Transverse colon (tissue), 4 donors: ENCODE data around the gene ECM1.

Experiments
- CTCF ChIP-seq, 5 experiments: fragments of 200-600 bp in 3 of 5; fragments of 450-650 bp in 2 of 5; sonication (generic) in 3 of 5; IDR thresholded peaks; 1 replicate in 2 of 5; 2 replicates in 3 of 5; pipeline ENCODE4 v1.5.1; 2016 to 2017; ENCODE audit warnings: antibody characterized with exemption in 5 of 5, inconsistent platforms in 3 of 5, mild to moderate bottlenecking in 2 of 5, moderate library complexity in 1 of 5
- POLR2A ChIP-seq: fragments of 450-650 bp; IDR thresholded peaks from one replicate; pipeline ENCODE4 v1.6.1; 2016; ENCODE audit warnings: antibody characterized with exemption, mild to moderate bottlenecking, moderate library complexity
- POLR2AphosphoS5 ChIP-seq, 3 donors: sonication (generic); formaldehyde crosslinking; IDR thresholded peaks; one replicate each; pipeline ENCODE4 v1.6.1; 2016; ENCODE audit warnings: antibody characterized with exemption in 3 of 3

GRCh38 chr1:150534002-150534401 is 26.1 kb downstream of the ECM1 start:
- no peak for TF ChIP-seq POLR2AphosphoS5 (IDR thresholded peaks at IDR 0.05)
- TF ChIP-seq CTCF (IDR thresholded peaks at IDR 0.05), result no peak
- no peak for TF ChIP-seq POLR2A
